HCT116 (cell line): ENCODE data around the gene SH3GL2. TPM values are rescaled to one million over a fixed set of nuclear protein-coding genes. Genes with fewer than 3 reads are reported as not detected.

Source experiments
- ATAC-seq: fragments of 200-7000 bp; cut with Tn5 transposase; 2 replicates; pipeline ENCODE4 v1.9.1; 2020; ENCODE audit warnings: mild to moderate bottlenecking, moderate library complexity
- BruUV-seq: library from RNA; stranded (reverse); fragments of 400-500 nt; replicated peaks from 2 replicates; lab custom pipeline; 2021; lab: Mats Ljungman, UMichigan
- CTCF ChIA-PET: fragments of 300-600 bp; sonication (Branson Sonifier 250); formaldehyde crosslinking; loops from one replicate; lab custom pipeline; 2021; ENCODE audit warnings: antibody characterized with exemption; lab: Charles Lee
- POLR2A ChIA-PET: fragments of 300-600, 350-600 bp; sonication (Branson Sonifier 250); formaldehyde crosslinking; loops from one replicate; lab custom pipeline; 2021; ENCODE audit warnings: antibody characterized with exemption; lab: Charles Lee
- RAD21 ChIA-PET, 2 experiments: fragments of 300-600 bp; sonication (Branson Sonifier 250); formaldehyde crosslinking; loops; one replicate each; lab custom pipeline; 2023; ENCODE audit warnings: low total read pairs in 2 of 2; ENCODE audit not compliant: uncharacterized antibody in 2 of 2, unreplicated experiment in 2 of 2, low non-redundant PET in 1 of 2; lab: Charles Lee
- DNase-seq: peaks from one replicate; pipeline ENCODE4 v3.0.0-alpha.2; 2010; ENCODE audit warnings: low read depth, low spot score
- H2AFZ ChIP-seq: fragments of 200-600 bp; shearing (Covaris generic), sonication (generic); 2 replicates; pipeline ENCODE4 v1.6.1; 2017; ENCODE audit warnings: low read depth, mixed run types, mixed read lengths, antibody characterized with exemption, low read length; ENCODE audit not compliant: poor library complexity, severe bottlenecking
- H3K27ac ChIP-seq: 2 replicates; pipeline ENCODE4 v1.5.1; 2012; ENCODE audit warnings: low read depth, low read length
- H3K27me3 ChIP-seq: fragments of 200-600 bp; sonication (generic); 2 replicates; pipeline ENCODE4 v1.6.1; 2016; ENCODE audit warnings: mixed run types, low read length, mixed read lengths; ENCODE audit not compliant: insufficient read depth
- H3K36me3 ChIP-seq, 2 experiments: fragments of 200-500 bp in 1 of 2; fragments of 200-600 bp in 1 of 2; sonication (Bioruptor generic) in 1 of 2; sonication (generic) in 1 of 2; 2 replicates each; pipeline versions ENCODE4 v1.5.1 to v1.6.1; 2014 to 2016; ENCODE audit warnings: low read length in 2 of 2, inconsistent platforms in 1 of 2, mixed read lengths in 1 of 2, mixed run types in 1 of 2; ENCODE audit not compliant: insufficient read depth in 2 of 2, control insufficient read depth in 1 of 2
- H3K4me1 ChIP-seq, 2 experiments: fragments of 200-600 bp in 1 of 2; sonication (generic) in 1 of 2; 2 replicates each; pipeline versions ENCODE4 v1.5.1 to v1.6.1; 2012 to 2017; ENCODE audit warnings: low read length in 2 of 2, inconsistent platforms in 1 of 2, mild to moderate bottlenecking in 1 of 2, mixed read lengths in 1 of 2, mixed run types in 1 of 2, moderate library complexity in 1 of 2; ENCODE audit not compliant: insufficient read depth in 2 of 2, control insufficient read depth in 1 of 2
- H3K4me2 ChIP-seq: fragments of 200-600 bp; sonication (generic); 2 replicates; pipeline ENCODE4 v1.6.1; 2017; ENCODE audit warnings: mixed run types, low read length, mixed read lengths
- H3K4me3 ChIP-seq, 2 experiments: fragments of 200-600 bp in 1 of 2; sonication (generic) in 1 of 2; replicated peaks in 1 of 2; 2 replicates each; pipeline ENCODE4 v1.5.1; 2011 to 2016; ENCODE audit warnings: low read length in 2 of 2, control low read depth in 1 of 2, low read depth in 1 of 2, mild to moderate bottlenecking in 1 of 2, mixed read lengths in 1 of 2, mixed run types in 1 of 2
- H3K79me2 ChIP-seq: fragments of 200-600 bp; sonication (generic); 2 replicates; pipeline ENCODE4 v1.6.1; 2017; ENCODE audit warnings: mild to moderate bottlenecking, mixed run types, low read length, moderate library complexity, mixed read lengths; ENCODE audit not compliant: insufficient read depth
- H3K9ac ChIP-seq: fragments of 200-600 bp; sonication (generic); 2 replicates; pipeline ENCODE4 v1.6.1; 2016; ENCODE audit warnings: low read length, mixed read lengths
- H3K9me2 ChIP-seq: fragments of 200-600 bp; sonication (generic), shearing (Covaris generic); 2 replicates; pipeline ENCODE4 v1.6.1; 2017; ENCODE audit warnings: mixed run types, mild to moderate bottlenecking, moderate library complexity; ENCODE audit not compliant: insufficient read depth
- H3K9me3 ChIP-seq, 2 experiments: fragments of 200-500 bp in 1 of 2; fragments of 200-600 bp in 1 of 2; sonication (Bioruptor generic) in 1 of 2; sonication (generic) in 1 of 2; 2 replicates each; pipeline ENCODE4 v1.6.1; 2014 to 2017; ENCODE audit warnings: low read length in 2 of 2, mixed read lengths in 2 of 2, inconsistent platforms in 1 of 2, low read depth in 1 of 2, mild to moderate bottlenecking in 1 of 2, mixed run types in 1 of 2, moderate library complexity in 1 of 2; ENCODE audit not compliant: control insufficient read depth in 1 of 2, insufficient read depth in 1 of 2
- H4K20me1 ChIP-seq: fragments of 200-600 bp; sonication (generic), shearing (Covaris generic); 2 replicates; pipeline ENCODE4 v1.6.1; 2017; ENCODE audit warnings: mixed run types, mild to moderate bottlenecking, moderate library complexity; ENCODE audit not compliant: insufficient read depth
- CBX3 ChIP-seq: IDR thresholded peaks from 2 replicates; pipeline ENCODE4 v1.6.1; 2012; ENCODE audit warnings: low read depth
- CEBPB ChIP-seq: IDR thresholded peaks from 2 replicates; pipeline ENCODE4 v1.6.1; 2012; ENCODE audit warnings: low read depth
- ELF1 ChIP-seq: IDR thresholded peaks from 2 replicates; pipeline ENCODE4 v1.6.1; 2012; ENCODE audit warnings: low read depth, borderline replicate concordance
- EZH2phosphoT487 ChIP-seq: fragments of 200-600 bp; IDR thresholded peaks from 2 replicates; pipeline ENCODE4 v1.6.1; 2018; ENCODE audit warnings: antibody characterized with exemption, borderline replicate concordance
- FOSL1 ChIP-seq: IDR thresholded peaks from 2 replicates; pipeline ENCODE4 v1.6.1; 2012; ENCODE audit warnings: low read depth
- JUND ChIP-seq: IDR thresholded peaks from 2 replicates; pipeline ENCODE4 v1.6.1; 2012
- POLR2A ChIP-seq: IDR thresholded peaks from 2 replicates; pipeline ENCODE4 v1.7.0; 2011; ENCODE audit warnings: borderline replicate concordance; ENCODE audit not compliant: insufficient read depth, insufficient read length; ENCODE audit errors: extremely low read depth
- RAD21 ChIP-seq: IDR thresholded peaks from 2 replicates; pipeline ENCODE4 v1.6.1; 2012; ENCODE audit warnings: low read depth, mild to moderate bottlenecking
- REST ChIP-seq: IDR thresholded peaks from 2 replicates; pipeline ENCODE4 v1.6.1; 2012; ENCODE audit warnings: low read depth
- TCF7L2 ChIP-seq: IDR thresholded peaks from 2 replicates; pipeline ENCODE4 v1.7.0; 2011; ENCODE audit warnings: borderline replicate concordance, inconsistent platforms; ENCODE audit not compliant: insufficient read depth, insufficient read length; ENCODE audit errors: extremely low read depth
- YY1 ChIP-seq: IDR thresholded peaks from 2 replicates; pipeline ENCODE4 v1.6.1; 2011; ENCODE audit warnings: low read length, low read depth, moderate library complexity, mild to moderate bottlenecking; ENCODE audit not compliant: insufficient replicate concordance; ENCODE audit errors: extremely low read depth
- intact Hi-C: fragments of 100-400 bp; cut with micrococcal nuclease; formaldehyde crosslinking; loops from 2 replicates; pipeline ENCODE4 v1.10.0; 2022
- total RNA-seq: library from RNA; stranded (reverse); gene quantifications from one replicate; pipeline ENCODE4 v1.2.1, GENCODE V29; 2021; ENCODE audit not compliant: unreplicated experiment
- TF ChIP-seq, protein P1 (sequence below): IDR thresholded peaks from 2 replicates; pipeline ENCODE4 v1.6.1; 2012
- TF ChIP-seq, protein P2 (sequence below): IDR thresholded peaks from 2 replicates; pipeline ENCODE4 v1.6.1; 2012

SH3GL2 gene
- total RNA-seq, 1 experiment from 2014 or later = not detected

- H3K27me3 ChIP-seq = peaks cover 4% of the 10 kb centered on the region; the same call in 1 of the 2 replicates
- ATAC-seq (no peak), DNase-seq (no peak)
- no peak overlapping the region for H2AFZ ChIP-seq
- no peak overlapping the region for H3K4me2 ChIP-seq
- no TSS peak for BruUV-seq
- TF ChIP-seq TCF7L2 (no peak), YY1 (no peak), ELF1 (no peak), JUND (no peak), CBX3 (no peak), POLR2A (no peak), FOSL1 (no peak), REST (no peak), EZH2phosphoT487 (no peak), CEBPB (no peak), RAD21 (no peak)
- TF ChIP-seq, protein P1, sequence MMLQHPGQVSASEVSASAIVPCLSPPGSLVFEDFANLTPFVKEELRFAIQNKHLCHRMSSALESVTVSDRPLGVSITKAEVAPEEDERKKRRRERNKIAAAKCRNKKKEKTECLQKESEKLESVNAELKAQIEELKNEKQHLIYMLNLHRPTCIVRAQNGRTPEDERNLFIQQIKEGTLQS = no peak
- TF ChIP-seq, protein P2, sequence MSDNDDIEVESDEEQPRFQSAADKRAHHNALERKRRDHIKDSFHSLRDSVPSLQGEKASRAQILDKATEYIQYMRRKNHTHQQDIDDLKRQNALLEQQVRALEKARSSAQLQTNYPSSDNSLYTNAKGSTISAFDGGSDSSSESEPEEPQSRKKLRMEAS = no peak
- no peak overlapping the region for H3K4me3 ChIP-seq
- ChIA-PET POLR2A (no interaction called here), RAD21 (no interaction called here), CTCF (no interaction called here)
- H3K79me2 ChIP-seq = no peaks in the 10 kb centered on the region
- H3K4me1 ChIP-seq = no peaks in the 10 kb centered on the region
- intact Hi-C loops = no loop called here
- H4K20me1 ChIP-seq = no peaks in the 10 kb centered on the region
- no peak overlapping the region for H3K27ac ChIP-seq
- H3K9ac ChIP-seq = no peak overlapping the region
- H3K36me3 ChIP-seq = no peaks in the 10 kb centered on the region
- H3K9me3 ChIP-seq = peaks cover 0 to 6% of the 10 kb centered on the region in 2 experiments; a peak in 1 of 4 replicates
- no peaks in the 10 kb centered on the region for H3K9me2 ChIP-seq
These were observed 8.2 kb downstream of the SH3GL2 start for GRCh38 chr9:17587113-17587512.
